Epithelial cell of esophagus (primary cell): ENCODE measurements around the gene SDCCAG8.

Experiments
- DNase-seq: peaks from one replicate; pipeline ENCODE4 v3.0.0; 2010; ENCODE audit warnings: low read depth
- H3K4me3 ChIP-seq: 2 replicates; pipeline ENCODE4 v1.5.1; 2011; ENCODE audit warnings: mild to moderate bottlenecking, low read length, control low read depth
- CTCF ChIP-seq: IDR thresholded peaks from 2 replicates; pipeline ENCODE4 v1.5.1; 2011; ENCODE audit warnings: low read depth, mild to moderate bottlenecking, low read length, control low read depth, inconsistent platforms; ENCODE audit not compliant: insufficient read depth; ENCODE audit errors: missing control alignments

The SDCCAG8 gene

GRCh38 chr1:243447347-243447746 lies 191.5 kb downstream of the SDCCAG8 start:
- no peak overlapping the region for H3K4me3 ChIP-seq
- DNase-seq: peak; percentile 89
- TF ChIP-seq CTCF: no peak

- no peak overlapping the region for H3K4me3 ChIP-seq
- DNase-seq: peak; percentile 47
- no peak for TF ChIP-seq CTCF
Measured at GRCh38 chr1:243447844-243448243, 192.0 kb downstream of the SDCCAG8 start.

GRCh38 chr1:243449373-243449772 lies 193.5 kb downstream of the SDCCAG8 start:
- DNase-seq: no peak
- H3K4me3 ChIP-seq: no peak overlapping the region
- TF ChIP-seq CTCF: no peak

- no peak for TF ChIP-seq CTCF
- DNase-seq: no peak
- no peak overlapping the region for H3K4me3 ChIP-seq
Measured at GRCh38 chr1:243452092-243452491, 196.3 kb downstream of the SDCCAG8 start.

- no peak overlapping the region for H3K4me3 ChIP-seq
- peak; percentile 52 for DNase-seq
- no peak for TF ChIP-seq CTCF
Measured at GRCh38 chr1:243454328-243454997, 198.6 kb downstream of the SDCCAG8 start.

- DNase-seq: no peak
- no peak for TF ChIP-seq CTCF
- H3K4me3 ChIP-seq: no peak overlapping the region
Measured at GRCh38 chr1:243455760-243456651, 200.2 kb downstream of the SDCCAG8 start.
